Esophagus squamous epithelium (tissue), 5 donors: Measurements from ENCODE around the gene PEX26. TPM values are rescaled to one million over a fixed set of nuclear protein-coding genes. Genes with fewer than 3 reads are reported as not detected.
"Not testable (repeated sequence)": the region's sequence is repeated elsewhere in the genome, so short reads cannot be mapped to it uniquely, and the experiment has no call there.

Experiments
- DNase-seq: peaks from one replicate; lab custom pipeline; 2025; lab: John Stamatoyannopoulos, UW
- H3K27ac ChIP-seq, 4 donors: fragments of 200-600 bp; sonication (generic); one replicate each; pipeline ENCODE4 v1.5.1; 2016 to 2019; ENCODE audit warnings: mild to moderate bottlenecking in 1 of 4
- H3K27me3 ChIP-seq, 4 donors: fragments of 200-600 bp; sonication (generic); 1 replicate in 3 of 4; 2 replicates in 1 of 4; pipeline versions ENCODE4 v1.5.1 to v1.6.0; 2017 to 2021; ENCODE audit warnings: antibody characterized with exemption in 1 of 4
- H3K36me3 ChIP-seq, 3 donors: fragments of 200-600 bp; sonication (generic); one replicate each; pipeline ENCODE4 v1.5.1; 2016 to 2019
- H3K4me1 ChIP-seq, 3 donors: fragments of 200-600 bp; sonication (generic); one replicate each; pipeline ENCODE4 v1.5.1; 2017 to 2019
- H3K4me3 ChIP-seq, 4 donors: fragments of 200-600 bp; sonication (generic); 1 replicate in 3 of 4; 2 replicates in 1 of 4; pipeline ENCODE4 v1.5.1; 2016 to 2019; ENCODE audit warnings: mild to moderate bottlenecking in 2 of 4, moderate library complexity in 1 of 4
- H3K9me3 ChIP-seq, 3 donors: fragments of 200-600 bp; sonication (generic); one replicate each; pipeline ENCODE4 v1.5.1; 2016 to 2019
- CTCF ChIP-seq, 6 experiments: fragments of 450-650 bp in 4 of 6; fragments of 200-600 bp in 2 of 6; sonication (generic) in 2 of 6; IDR thresholded peaks; one replicate each; pipeline ENCODE4 v1.5.1; 2016 to 2019; ENCODE audit warnings: antibody characterized with exemption in 6 of 6, mild to moderate bottlenecking in 4 of 6, moderate library complexity in 4 of 6
- POLR2A ChIP-seq, 4 donors: fragments of 450-650 bp; IDR thresholded peaks; one replicate each; pipeline ENCODE4 v1.6.1; 2017; ENCODE audit warnings: antibody characterized with exemption in 4 of 4, mild to moderate bottlenecking in 4 of 4, moderate library complexity in 3 of 4
- WGBS, 2 donors: methylation state at CpG; one replicate each; pipeline ENCODE4 v1.1.5; 2018; 5-methylcytosine and 5-hydroxymethylcytosine counted together
- intact Hi-C: fragments of 100-400 bp; cut with DNase I; formaldehyde crosslinking; loops from one replicate; pipeline ENCODE4 v1.15.0; 2022
- total RNA-seq, 4 donors: library from RNA; depleted of rRNA; stranded (reverse); fragments of >200 nt; gene quantifications; one replicate each; pipeline ENCODE4 v1.1.0, GENCODE V29; 2016
- donor health status: DM: yes; HTN: yes; CAD: no.

Gene PEX26
- total RNA-seq, 4 donors from 2014 or later, result 17.2 to 32.3 (median 22.9) TPM

- Histone ChIP-seq H3K4me1 (peaks cover 13 to 43% (median 15%) of the 10 kb centered on the region in 3 donors), H3K9me3 (no peaks in the 10 kb centered on the region), H3K27ac (peak overlapping the region in 3 of 4 donors; percentile 54 to 67 (median 58)), H3K36me3 (no peaks in the 10 kb centered on the region), H3K4me3 (no peak overlapping the region), H3K27me3 (peaks cover 0 to 5% (median 0%) of the 10 kb centered on the region in 4 donors)
- TF ChIP-seq POLR2A (IDR thresholded peaks at IDR 0.05) (no peak), CTCF (IDR thresholded peaks at IDR 0.05) (no peak)
- WGBS, 2 donors, result 55 to 66% methylated on average over 12 to 13 of the region's 13 CpGs
- no peak for DNase-seq
- intact Hi-C loops, result no loop called here
These were observed 16.9 kb upstream of the PEX26 start for GRCh38 chr22:18060646-18061620.

- Histone ChIP-seq H3K27ac (peak overlapping the region in 2 of 4 donors; percentile 25 to 49), H3K4me3 (no peak overlapping the region), H3K9me3 (no peaks in the 10 kb centered on the region), H3K27me3 (peaks cover 0 to 5% (median 0%) of the 10 kb centered on the region in 4 donors), H3K4me1 (peaks cover 2 to 29% (median 4%) of the 10 kb centered on the region in 3 donors), H3K36me3 (no peaks in the 10 kb centered on the region)
- intact Hi-C loops, result no loop called here
- DNase-seq, result no peak
- 73 to 97% methylated on average over 2 to 3 of the region's 3 CpGs for WGBS, 2 donors
- TF ChIP-seq CTCF (IDR thresholded peaks at IDR 0.05) (no peak), POLR2A (IDR thresholded peaks at IDR 0.05) (no peak)
These were observed 15.4 kb upstream of the PEX26 start for GRCh38 chr22:18062421-18062820.

- TF ChIP-seq CTCF (IDR thresholded peaks at IDR 0.05) (no peak), POLR2A (IDR thresholded peaks at IDR 0.05) (no peak)
- H3K4me1 ChIP-seq, result peaks cover 0 to 29% (median 3%) of the 10 kb centered on the region in 3 donors
- WGBS, 2 donors, result 78 to 89% methylated on average over 5 to 7 of the region's 7 CpGs
- peak overlapping the region in 2 of 4 donors; percentile 25 to 49 for H3K27ac ChIP-seq
- H3K4me3 ChIP-seq, result no peak overlapping the region
- H3K9me3 ChIP-seq, result no peaks in the 10 kb centered on the region
- peaks cover 0 to 5% (median 0%) of the 10 kb centered on the region in 4 donors for H3K27me3 ChIP-seq
- DNase-seq, result no peak
- intact Hi-C loops, result no loop called here
- H3K36me3 ChIP-seq, result no peaks in the 10 kb centered on the region
These were observed 14.5 kb upstream of the PEX26 start for GRCh38 chr22:18063306-18063705.

- WGBS, 2 donors, result 61 to 63% methylated on average over 6 of the region's 6 CpGs
- Histone ChIP-seq H3K4me1 (peaks cover 0 to 33% (median 3%) of the 10 kb centered on the region in 3 donors), H3K27ac (peak overlapping the region in 1 of 4 donors; percentile 49)
- H3K27me3 ChIP-seq, intact Hi-C loops, H3K4me3 ChIP-seq, H3K9me3 ChIP-seq, H3K36me3 ChIP-seq, DNase-seq: not testable (repeated sequence)
These were observed 14.1 kb upstream of the PEX26 start for GRCh38 chr22:18063715-18064114.

GRCh38 chr22:18064636-18065035, 13.2 kb upstream of the PEX26 start:
- intact Hi-C loops, result no loop called here
- H3K4me1 ChIP-seq, result peaks cover 0 to 35% (median 3%) of the 10 kb centered on the region in 3 donors
- DNase-seq, result no peak
- H3K4me3 ChIP-seq, result no peak overlapping the region
- no peak overlapping the region for H3K27ac ChIP-seq
- no peaks in the 10 kb centered on the region for H3K9me3 ChIP-seq
- WGBS, 2 donors, result 84 to 87% methylated on average over 7 of the region's 7 CpGs
- H3K27me3 ChIP-seq, result peaks cover 0 to 5% (median 0%) of the 10 kb centered on the region in 4 donors
- TF ChIP-seq CTCF (IDR thresholded peaks at IDR 0.05) (no peak), POLR2A (IDR thresholded peaks at IDR 0.05) (no peak)
- H3K36me3 ChIP-seq, result no peaks in the 10 kb centered on the region
